ENCODE results near the gene FBRSL1.

DNA sequence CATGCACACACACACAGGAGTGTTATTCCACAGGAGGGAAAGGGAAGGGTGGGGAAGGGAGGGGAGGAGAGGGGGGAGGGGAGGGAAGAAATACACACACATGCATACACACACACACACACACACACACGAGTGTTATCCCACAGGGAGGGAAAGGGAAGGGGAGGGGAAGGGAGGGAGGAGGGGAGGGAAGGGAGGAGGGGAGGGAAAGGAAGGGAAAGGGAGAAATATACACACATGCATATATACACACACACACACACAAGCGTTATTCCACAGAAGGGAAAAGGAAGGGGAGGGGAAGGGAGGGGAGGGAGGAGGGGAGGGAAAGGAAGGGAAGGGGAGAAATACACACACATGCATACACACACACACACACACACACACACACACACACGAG is 19.6 kb upstream of the FBRSL1 start:
- TF ChIP-seq POLR2AphosphoS5 (IDR thresholded peaks at IDR 0.05; ENCODE audit: low read depth, low read length) (no peak), SIN3A (IDR thresholded peaks at IDR 0.05; ENCODE audit: borderline replicate concordance, insufficient read depth, low read length) (no peak)

All from PFSK-1 (cell line).